Measurements from ENCODE around the gene TASP1. TPM values are rescaled to one million over a fixed set of nuclear protein-coding genes. Genes with fewer than 3 reads are reported as not detected.

Gene TASP1
- total RNA-seq, 1 experiment from 2014 or later = 8.9 TPM

- ChIA-PET POLR2A (no interaction called here), CTCF (no interaction called here)
- H3K36me3 ChIP-seq (ENCODE audit: control insufficient read depth, insufficient read depth, low read length) = no peaks in the 10 kb centered on the region
- no peak overlapping the region for H3K4me3 ChIP-seq (ENCODE audit: low read depth in 2 of 2, low read length in 2 of 2)
- TF ChIP-seq TCF7L2 (IDR thresholded peaks at IDR 0.05; ENCODE audit: low read depth, low read length) (no peak), SIN3A (IDR thresholded peaks at IDR 0.05; ENCODE audit: borderline replicate concordance, insufficient read depth, low read depth, low read length) (no peak), CTCF (IDR thresholded peaks at IDR 0.05) (no peak), POLR2AphosphoS5 (IDR thresholded peaks at IDR 0.05; ENCODE audit: low read depth, low read length) (no peak)
- TF ChIP-seq, protein P1, sequence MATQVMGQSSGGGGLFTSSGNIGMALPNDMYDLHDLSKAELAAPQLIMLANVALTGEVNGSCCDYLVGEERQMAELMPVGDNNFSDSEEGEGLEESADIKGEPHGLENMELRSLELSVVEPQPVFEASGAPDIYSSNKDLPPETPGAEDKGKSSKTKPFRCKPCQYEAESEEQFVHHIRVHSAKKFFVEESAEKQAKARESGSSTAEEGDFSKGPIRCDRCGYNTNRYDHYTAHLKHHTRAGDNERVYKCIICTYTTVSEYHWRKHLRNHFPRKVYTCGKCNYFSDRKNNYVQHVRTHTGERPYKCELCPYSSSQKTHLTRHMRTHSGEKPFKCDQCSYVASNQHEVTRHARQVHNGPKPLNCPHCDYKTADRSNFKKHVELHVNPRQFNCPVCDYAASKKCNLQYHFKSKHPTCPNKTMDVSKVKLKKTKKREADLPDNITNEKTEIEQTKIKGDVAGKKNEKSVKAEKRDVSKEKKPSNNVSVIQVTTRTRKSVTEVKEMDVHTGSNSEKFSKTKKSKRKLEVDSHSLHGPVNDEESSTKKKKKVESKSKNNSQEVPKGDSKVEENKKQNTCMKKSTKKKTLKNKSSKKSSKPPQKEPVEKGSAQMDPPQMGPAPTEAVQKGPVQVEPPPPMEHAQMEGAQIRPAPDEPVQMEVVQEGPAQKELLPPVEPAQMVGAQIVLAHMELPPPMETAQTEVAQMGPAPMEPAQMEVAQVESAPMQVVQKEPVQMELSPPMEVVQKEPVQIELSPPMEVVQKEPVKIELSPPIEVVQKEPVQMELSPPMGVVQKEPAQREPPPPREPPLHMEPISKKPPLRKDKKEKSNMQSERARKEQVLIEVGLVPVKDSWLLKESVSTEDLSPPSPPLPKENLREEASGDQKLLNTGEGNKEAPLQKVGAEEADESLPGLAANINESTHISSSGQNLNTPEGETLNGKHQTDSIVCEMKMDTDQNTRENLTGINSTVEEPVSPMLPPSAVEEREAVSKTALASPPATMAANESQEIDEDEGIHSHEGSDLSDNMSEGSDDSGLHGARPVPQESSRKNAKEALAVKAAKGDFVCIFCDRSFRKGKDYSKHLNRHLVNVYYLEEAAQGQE (IDR thresholded peaks at IDR 0.05; ENCODE audit: insufficient read depth in 1 of 2, low read depth in 2 of 2, low read length in 1 of 2) = no peak
- H3K4me1 ChIP-seq (ENCODE audit: control insufficient read depth, insufficient read depth, low read length) = no peaks in the 10 kb centered on the region
- in situ Hi-C loops (cut with HindIII; ENCODE audit: low pct_unique_long_range_greater_than_20kb, low sequenced_read_pairs) = no loop called here
- no TSS peak for BruUV-seq (replicated peaks)
- DNase-seq (ENCODE audit: low read depth, low spot score) (no peak), ATAC-seq (no peak)
- H3K9me3 ChIP-seq (ENCODE audit: control insufficient read depth, insufficient read depth, low read depth, low read length) = no peaks in the 10 kb centered on the region
- no peaks in the 10 kb centered on the region for H3K27me3 ChIP-seq (ENCODE audit: control insufficient read depth, insufficient read depth, low read length)
- no peak overlapping the region for H3K27ac ChIP-seq (ENCODE audit: low read length)
- intact Hi-C loops (cut with micrococcal nuclease; ENCODE audit: unreplicated experiment) = no loop called here
Measured at GRCh38 chr20:13423472-13424173, 215.1 kb downstream of the TASP1 start.

DNA sequence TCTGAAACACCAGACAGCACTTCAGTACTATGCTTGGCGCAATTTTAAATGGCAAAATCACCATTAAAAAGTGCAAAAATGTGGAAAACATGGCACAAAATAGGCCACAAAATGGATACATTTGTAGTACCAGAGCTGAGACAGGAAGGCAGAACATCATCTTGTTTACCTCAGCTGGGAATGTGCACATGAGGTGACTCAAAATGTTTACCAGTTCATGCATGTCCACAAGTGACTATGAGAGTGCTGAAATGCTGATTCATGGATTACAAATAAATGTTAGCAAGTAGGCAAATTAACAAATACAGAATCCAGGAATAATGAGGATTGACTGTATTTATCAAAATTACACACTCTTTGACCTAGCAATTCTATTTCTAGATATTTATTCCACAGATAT, 216.1 kb downstream of the TASP1 start:
- TF ChIP-seq, protein P1 (IDR thresholded peaks at IDR 0.05; ENCODE audit: insufficient read depth in 1 of 2, low read depth in 2 of 2, low read length in 1 of 2) = no peak
- TF ChIP-seq POLR2AphosphoS5 (IDR thresholded peaks at IDR 0.05; ENCODE audit: low read depth, low read length) (no peak), SIN3A (IDR thresholded peaks at IDR 0.05; ENCODE audit: borderline replicate concordance, insufficient read depth, low read depth, low read length) (no peak), CTCF (IDR thresholded peaks at IDR 0.05) (no peak), TCF7L2 (IDR thresholded peaks at IDR 0.05; ENCODE audit: low read depth, low read length) (no peak)
- Histone ChIP-seq H3K27me3 (ENCODE audit: control insufficient read depth, insufficient read depth, low read length) (no peaks in the 10 kb centered on the region), H3K4me1 (ENCODE audit: control insufficient read depth, insufficient read depth, low read length) (no peaks in the 10 kb centered on the region), H3K4me3 (ENCODE audit: low read depth in 2 of 2, low read length in 2 of 2) (no peak overlapping the region), H3K36me3 (ENCODE audit: control insufficient read depth, insufficient read depth, low read length) (no peaks in the 10 kb centered on the region), H3K27ac (ENCODE audit: low read length) (no peak overlapping the region), H3K9me3 (ENCODE audit: control insufficient read depth, insufficient read depth, low read depth, low read length) (no peaks in the 10 kb centered on the region)
- ChIA-PET CTCF (no interaction called here), POLR2A (no interaction called here)
- no peak for ATAC-seq
- in situ Hi-C loops (cut with HindIII; ENCODE audit: low pct_unique_long_range_greater_than_20kb, low sequenced_read_pairs) = no loop called here
- peak; percentile 5 for DNase-seq (ENCODE audit: low read depth, low spot score)
- no TSS peak for BruUV-seq (replicated peaks)
- intact Hi-C loops (cut with micrococcal nuclease; ENCODE audit: unreplicated experiment) = no loop called here

All from Panc1 (cell line).